AG20443 (cell line): Measurements from ENCODE around the gene LRP1.
A peak's percentile ranks its signal among the peaks of the same experiment; 100 is the strongest.

ENCODE experiments used
- DNase-seq: peaks from one replicate; pipeline ENCODE4 v3.0.0; 2012; ENCODE audit warnings: low spot score, mixed read lengths

LRP1 gene

GRCh38 chr12:57236201-57236924 is 108.1 kb downstream of the LRP1 start:
- no peak for DNase-seq

GRCh38 chr12:57236925-57237595 is 108.8 kb downstream of the LRP1 start:
- no peak for DNase-seq

- no peak for DNase-seq
Observed at GRCh38 chr12:57237596-57237931, 109.3 kb downstream of the LRP1 start.

- DNase-seq, result no peak
Observed at GRCh38 chr12:57237932-57238853, 109.9 kb downstream of the LRP1 start.

- DNase-seq, result peak; percentile 97
Observed at GRCh38 chr12:57238854-57239554, 110.7 kb downstream of the LRP1 start.

GRCh38 chr12:57239587-57240065 is 111.3 kb downstream of the LRP1 start:
- no peak for DNase-seq

- peak; percentile 78 for DNase-seq
Observed at GRCh38 chr12:57240066-57240921, 112.0 kb downstream of the LRP1 start.

- DNase-seq, result no peak
Observed at GRCh38 chr12:57240926-57241401, 112.7 kb downstream of the LRP1 start.

GRCh38 chr12:57241402-57242310 is 113.4 kb downstream of the LRP1 start:
- no peak for DNase-seq

GRCh38 chr12:57242329-57242690 is 114.0 kb downstream of the LRP1 start:
- DNase-seq, result no peak

- DNase-seq, result peak; percentile 60
Observed at GRCh38 chr12:57242691-57243454, 114.6 kb downstream of the LRP1 start.

- peak; percentile 85 for DNase-seq
Observed at GRCh38 chr12:57243521-57244311, 115.4 kb downstream of the LRP1 start.

- DNase-seq, result no peak
Observed at GRCh38 chr12:57244312-57244696, 116.0 kb downstream of the LRP1 start.

- no peak for DNase-seq
Observed at GRCh38 chr12:57247041-57247440, 118.8 kb downstream of the LRP1 start.

GRCh38 chr12:57248934-57249742 is 120.9 kb downstream of the LRP1 start:
- no peak for DNase-seq

GRCh38 chr12:57250541-57250940 is 122.3 kb downstream of the LRP1 start:
- DNase-seq, result no peak

GRCh38 chr12:57250956-57251355 is 122.7 kb downstream of the LRP1 start, which contains the start of gene STAC3:
Gene STAC3, minus strand, starts transcription at chr12:57251187. Its CDS starts 1,551 bp downstream, at chr12:57249636.
- DNase-seq, result no peak
